K562 treated with DMSO at 1 percent for 4 hours (cell line): Measurements from ENCODE around the gene UBLCP1. TPM values are rescaled to one million over a fixed set of nuclear protein-coding genes. Genes with fewer than 3 reads are reported as not detected.

Experiments
- total RNA-seq: library from RNA; unstranded; fragments of 300-600 nt; gene quantifications from 2 replicates; pipeline ENCODE4 v1.2.3, GENCODE V29; 2022; ENCODE audit not compliant: insufficient read depth

Gene UBLCP1, protein sequence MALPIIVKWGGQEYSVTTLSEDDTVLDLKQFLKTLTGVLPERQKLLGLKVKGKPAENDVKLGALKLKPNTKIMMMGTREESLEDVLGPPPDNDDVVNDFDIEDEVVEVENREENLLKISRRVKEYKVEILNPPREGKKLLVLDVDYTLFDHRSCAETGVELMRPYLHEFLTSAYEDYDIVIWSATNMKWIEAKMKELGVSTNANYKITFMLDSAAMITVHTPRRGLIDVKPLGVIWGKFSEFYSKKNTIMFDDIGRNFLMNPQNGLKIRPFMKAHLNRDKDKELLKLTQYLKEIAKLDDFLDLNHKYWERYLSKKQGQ
- 14.4 and 16.9 TPM in 2 replicates for total RNA-seq

DNA sequence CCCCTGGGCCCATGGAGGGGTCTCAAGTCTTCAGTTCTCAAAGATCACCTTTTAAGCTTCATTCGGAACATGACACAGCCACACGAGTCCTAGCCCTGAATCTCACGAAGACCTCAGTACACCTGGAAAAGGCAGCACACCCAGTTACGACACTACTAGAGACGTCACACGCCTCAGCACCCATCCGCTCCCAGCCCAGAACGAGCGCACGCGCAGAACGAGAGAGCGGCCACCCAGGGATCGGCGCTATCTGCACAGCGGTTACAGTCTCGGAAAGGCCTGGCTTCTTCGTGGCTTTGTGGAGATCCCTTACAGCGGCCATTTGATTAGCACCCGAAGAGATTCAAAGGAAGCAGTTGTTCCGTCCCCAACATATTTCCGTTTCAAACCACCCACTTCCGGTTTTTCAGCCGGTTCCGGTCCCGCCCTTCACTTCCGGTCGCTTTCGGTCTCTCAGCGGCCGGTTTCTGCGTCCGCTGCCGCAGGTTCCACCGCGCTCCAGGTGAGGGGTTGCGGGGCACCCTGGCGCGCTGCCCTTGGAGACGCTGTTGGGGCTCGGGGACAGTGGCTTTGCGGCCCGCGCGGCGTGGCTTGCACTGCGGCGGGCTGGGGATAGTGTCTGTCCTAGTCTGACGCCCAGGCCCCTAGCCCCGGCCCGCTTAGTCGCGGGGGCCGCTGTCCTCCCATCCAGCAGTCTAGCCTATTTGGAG, at the start of gene UBLCP1:
Gene UBLCP1, plus strand, starts transcription at position 432 of the 710 bp plus-strand sequence. CDS start 5,626 bp downstream, outside the sequence.

DNA sequence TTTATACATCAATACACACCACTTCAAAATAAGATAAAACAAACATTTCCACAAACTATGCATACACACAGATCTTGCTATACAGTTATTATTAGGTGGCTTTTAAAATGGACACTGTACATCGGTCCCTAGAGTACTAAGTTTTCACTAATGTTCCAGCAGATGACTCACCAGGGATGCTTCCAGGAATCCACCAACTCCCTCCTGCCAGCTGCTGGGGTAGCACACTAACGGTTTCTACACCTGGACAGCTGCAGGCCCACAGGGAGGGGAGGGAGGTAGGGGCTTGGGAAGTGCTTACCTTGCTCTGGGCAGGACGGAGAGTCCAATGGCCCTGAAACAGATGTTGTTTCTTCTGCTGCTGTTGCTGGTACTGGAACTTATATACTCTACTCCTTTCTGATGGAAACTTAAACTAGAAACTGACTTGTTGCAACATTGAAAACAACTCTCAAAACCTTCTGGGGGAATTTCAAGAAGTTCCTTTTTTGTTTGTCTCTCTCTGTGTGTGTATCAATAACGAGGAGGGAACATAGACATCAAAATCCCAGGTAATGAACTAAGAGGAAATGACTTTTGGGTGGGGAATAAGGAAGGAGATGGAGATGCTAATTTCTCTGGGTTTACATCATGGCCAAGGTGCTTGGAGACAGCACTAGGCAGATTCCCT, 67.2 kb downstream of the UBLCP1 start, which contains the start of gene IL12B:
Gene IL12B, minus strand, starts transcription at position 357 of the 670 bp plus-strand sequence. CDS start 3,705 bp downstream, outside the sequence.

Other genes with a start within 250 kb of the UBLCP1 start
- not detected in 2 replicates for gene EBF1, start 163.4 kb upstream of the UBLCP1 start, total RNA-seq
- gene RNF145, start 53.7 kb upstream of the UBLCP1 start, total RNA-seq: 35.7 and 39.9 TPM in 2 replicates
- not detected in 2 replicates for gene IL12B, start 67.2 kb downstream of the UBLCP1 start, total RNA-seq